H1 (cell line): Measurements from ENCODE around the gene KDR. TPM values are rescaled to one million over a fixed set of nuclear protein-coding genes. Genes with fewer than 3 reads are reported as not detected.

Experiments
- CTCF ChIA-PET: fragments of 300-600 bp; sonication (Branson Sonifier 250); formaldehyde crosslinking; loops from one replicate; lab custom pipeline; 2021; ENCODE audit not compliant: partially characterized antibody; lab: Charles Lee
- POLR2A ChIA-PET: fragments of 300-600 bp; sonication (Branson Sonifier 250); formaldehyde crosslinking; loops from one replicate; lab custom pipeline; 2021; ENCODE audit warnings: inconsistent platforms; ENCODE audit not compliant: partially characterized antibody; lab: Charles Lee
- DNase-seq, 2 experiments: peaks; one replicate each; pipeline versions ENCODE4 v3.0.0 to v3.0.0-alpha.2; 2010 to 2022; ENCODE audit warnings: low spot score in 2 of 2, low read depth in 1 of 2, mixed read lengths in 1 of 2
- FAIRE-seq: peaks from 2 replicates; lab custom pipeline; 2011; peaks lifted over from hg19 to GRCh38; lab: Jason Lieb, UNC
- H2AFZ ChIP-seq: 2 replicates; pipeline ENCODE4 v1.8.1; 2012; ENCODE audit warnings: low read length, inconsistent platforms
- H2AK5ac ChIP-seq: 2 replicates; pipeline ENCODE4 v1.6.1; 2013; ENCODE audit warnings: low read depth, low read length
- H2BK120ac ChIP-seq: replicated peaks from 2 replicates; pipeline ENCODE3; 2013; ENCODE audit warnings: low read depth, low read length, inconsistent platforms
- H2BK12ac ChIP-seq: 2 replicates; pipeline ENCODE4 v1.6.1; 2013; ENCODE audit warnings: low read depth, low read length
- H2BK15ac ChIP-seq: 2 replicates; pipeline ENCODE4 v1.6.1; 2013; ENCODE audit warnings: low read length
- H2BK20ac ChIP-seq: 2 replicates; pipeline ENCODE4 v1.6.1; 2013; ENCODE audit warnings: low read length
- H2BK5ac ChIP-seq: 2 replicates; pipeline ENCODE4 v1.6.1; 2013; ENCODE audit warnings: low read depth, low read length
- H3K14ac ChIP-seq: 2 replicates; pipeline ENCODE4 v1.6.1; 2013; ENCODE audit warnings: inconsistent platforms; ENCODE audit not compliant: insufficient read length
- H3K18ac ChIP-seq: 2 replicates; pipeline ENCODE4 v1.6.1; 2013; ENCODE audit warnings: low read length; ENCODE audit errors: extremely low read depth
- H3K23ac ChIP-seq: 2 replicates; pipeline ENCODE4 v1.6.1; 2013; ENCODE audit warnings: inconsistent platforms; ENCODE audit not compliant: insufficient read length
- H3K23me2 ChIP-seq: 2 replicates; pipeline ENCODE4 v1.6.1; 2013; ENCODE audit warnings: low read depth, low read length
- H3K27ac ChIP-seq: 2 replicates; pipeline ENCODE4 v1.6.1; 2011; ENCODE audit warnings: low read depth, low read length, inconsistent platforms
- H3K27me3 ChIP-seq, 4 experiments: replicated peaks in 1 of 4; 1 replicate in 1 of 4; 2 replicates in 3 of 4; pipeline versions ENCODE4 v1.6.1 to v1.8.1; 2011 to 2013; ENCODE audit warnings: low read length in 3 of 4, mild to moderate bottlenecking in 3 of 4, inconsistent platforms in 2 of 4, mixed read lengths in 2 of 4, moderate library complexity in 1 of 4; ENCODE audit not compliant: control insufficient read depth in 3 of 4, insufficient read depth in 3 of 4; ENCODE audit errors: extremely low read depth in 1 of 4
- H3K36me3 ChIP-seq, 4 experiments: 2 replicates each; pipeline versions ENCODE4 v1.6.1 to v1.8.1; 2011 to 2013; ENCODE audit warnings: mild to moderate bottlenecking in 4 of 4, low read length in 3 of 4, moderate library complexity in 2 of 4, control low read depth in 1 of 4, inconsistent platforms in 1 of 4; ENCODE audit not compliant: insufficient read depth in 4 of 4, control insufficient read depth in 2 of 4
- H3K4ac ChIP-seq: replicated peaks from 2 replicates; pipeline ENCODE3; 2013; ENCODE audit warnings: low read length, low read depth, mixed read lengths, inconsistent platforms; ENCODE audit not compliant: insufficient read length
- H3K4me1 ChIP-seq, 4 experiments: replicated peaks in 1 of 4; 1 replicate in 1 of 4; 2 replicates in 3 of 4; pipeline versions ENCODE4 v1.6.1 to v1.8.1; 2011 to 2013; ENCODE audit warnings: low read length in 3 of 4, inconsistent platforms in 2 of 4, mixed read lengths in 1 of 4; ENCODE audit not compliant: insufficient read depth in 4 of 4, control insufficient read depth in 3 of 4
- H3K4me2 ChIP-seq, 2 experiments: 2 replicates each; pipeline versions ENCODE4 v1.6.1 to v1.8.1; 2011 to 2013; ENCODE audit warnings: low read depth in 2 of 2, low read length in 2 of 2, control low read depth in 1 of 2, inconsistent platforms in 1 of 2, mild to moderate bottlenecking in 1 of 2; ENCODE audit not compliant: insufficient read depth in 1 of 2
- H3K4me3 ChIP-seq, 4 experiments: fragments of 200-600, 300-600 bp in 1 of 4; sonication (generic), shearing (Covaris generic), sonication (Bioruptor Twin) in 1 of 4; 2 replicates each; pipeline versions ENCODE4 v1.5.1 to v1.8.1; 2011 to 2016; ENCODE audit warnings: low read length in 4 of 4, low read depth in 3 of 4, control low read depth in 2 of 4, inconsistent platforms in 2 of 4, mild to moderate bottlenecking in 2 of 4, mixed read lengths in 1 of 4, moderate library complexity in 1 of 4; ENCODE audit not compliant: insufficient read depth in 2 of 4; ENCODE audit errors: extremely low read depth in 1 of 4
- H3K56ac ChIP-seq: replicated peaks from 2 replicates; pipeline ENCODE3; 2013; ENCODE audit warnings: low read depth, mild to moderate bottlenecking, mixed read lengths, low read length, inconsistent platforms; ENCODE audit not compliant: insufficient read length
- H3K79me1 ChIP-seq: 2 replicates; pipeline ENCODE4 v1.6.1; 2013; ENCODE audit warnings: low read depth, low read length, control low read depth
- H3K79me2 ChIP-seq, 2 experiments: 2 replicates each; pipeline versions ENCODE4 v1.6.1 to v1.8.1; 2012 to 2013; ENCODE audit warnings: low read length in 2 of 2, mild to moderate bottlenecking in 2 of 2, inconsistent platforms in 1 of 2; ENCODE audit not compliant: insufficient read depth in 2 of 2, control insufficient read depth in 1 of 2
- H3K9ac ChIP-seq, 4 experiments: replicated peaks in 1 of 4; 1 replicate in 1 of 4; 2 replicates in 3 of 4; pipeline versions ENCODE4 v1.6.1 to v1.8.1; 2011 to 2013; ENCODE audit warnings: low read depth in 3 of 4, low read length in 3 of 4, control low read depth in 2 of 4, mild to moderate bottlenecking in 2 of 4, moderate library complexity in 2 of 4, inconsistent platforms in 1 of 4; ENCODE audit errors: extremely low read depth in 1 of 4
- H3K9me3 ChIP-seq, 2 experiments: 2 replicates each; pipeline versions ENCODE4 v1.6.1 to v1.8.1; 2012 to 2013; ENCODE audit warnings: mild to moderate bottlenecking in 2 of 2, moderate library complexity in 2 of 2, control low read depth in 1 of 2, inconsistent platforms in 1 of 2, low read depth in 1 of 2, low read length in 1 of 2, mixed read lengths in 1 of 2; ENCODE audit not compliant: insufficient read depth in 2 of 2
- H4K20me1 ChIP-seq, 2 experiments: replicated peaks in 1 of 2; 2 replicates each; pipeline versions ENCODE3 to v1.8.1; 2011 to 2013; ENCODE audit warnings: inconsistent platforms in 2 of 2, low read length in 2 of 2, mild to moderate bottlenecking in 1 of 2; ENCODE audit not compliant: insufficient read depth in 2 of 2, control insufficient read depth in 1 of 2
- H4K5ac ChIP-seq: 2 replicates; pipeline ENCODE4 v1.6.1; 2013; ENCODE audit warnings: low read length, low read depth, mixed read lengths, inconsistent platforms; ENCODE audit not compliant: insufficient read length
- H4K8ac ChIP-seq: 2 replicates; pipeline ENCODE4 v1.8.0; 2013; ENCODE audit warnings: mild to moderate bottlenecking, moderate library complexity, low read length, inconsistent platforms; ENCODE audit not compliant: insufficient read depth; ENCODE audit errors: extremely low read depth
- H4K91ac ChIP-seq: replicated peaks from 2 replicates; pipeline ENCODE3; 2013; ENCODE audit warnings: low read length, mixed read lengths, inconsistent platforms; ENCODE audit not compliant: insufficient read length
- ASH2L ChIP-seq: fragments of 200-600, 300-600 bp; sonication (generic); IDR thresholded peaks from one replicate; pipeline ENCODE4 v1.7.1; 2017; ENCODE audit warnings: low read length
- BCL11A ChIP-seq, 2 experiments: IDR thresholded peaks; one replicate each; pipeline ENCODE4 v1.6.1; 2011; ENCODE audit warnings: low read depth in 2 of 2, low read length in 2 of 2, mild to moderate bottlenecking in 2 of 2
- EGR1 ChIP-seq: IDR thresholded peaks from 2 replicates; pipeline ENCODE4 v1.6.1; 2011; ENCODE audit warnings: low read depth, low read length, borderline replicate concordance
- EP300 ChIP-seq, 2 experiments: IDR thresholded peaks; 1 replicate in 1 of 2; 2 replicates in 1 of 2; pipeline ENCODE4 v1.6.1; 2011 to 2012; ENCODE audit warnings: low read depth in 2 of 2, low read length in 2 of 2, mild to moderate bottlenecking in 2 of 2, borderline replicate concordance in 1 of 2, inconsistent platforms in 1 of 2, moderate library complexity in 1 of 2
- FOSL1 ChIP-seq: IDR thresholded peaks from 2 replicates; pipeline ENCODE4 v1.6.1; 2011; ENCODE audit warnings: mild to moderate bottlenecking, low read depth, low read length, moderate library complexity; ENCODE audit not compliant: insufficient read depth
- KDM1A ChIP-seq: fragments of 200-600, 300-600 bp; sonication (generic); IDR thresholded peaks from 2 replicates; pipeline ENCODE4 v1.7.1; 2016; ENCODE audit warnings: mild to moderate bottlenecking, low read length, borderline replicate concordance
- KDM4A ChIP-seq: IDR thresholded peaks from one replicate; pipeline ENCODE4 v1.7.1; 2012; ENCODE audit warnings: low read depth, mild to moderate bottlenecking, moderate library complexity, low read length, inconsistent platforms; ENCODE audit not compliant: severe bottlenecking
- NRF1 ChIP-seq: IDR thresholded peaks from 2 replicates; pipeline ENCODE4 v1.6.1; 2011; ENCODE audit warnings: mild to moderate bottlenecking, low read depth, low read length, improper control_type of control experiment
- PHF8 ChIP-seq: fragments of 200-600 bp; sonication (generic); conservative IDR thresholded peaks from 2 replicates; pipeline ENCODE4 v1.7.1; 2012; ENCODE audit warnings: low read depth, mild to moderate bottlenecking, inconsistent platforms, low read length, moderate library complexity
- RNF2 ChIP-seq: fragments of 200-900, 300-1000 bp; sonication (generic); IDR thresholded peaks from 2 replicates; pipeline ENCODE4 v1.7.1; 2016; ENCODE audit warnings: borderline replicate concordance, low read depth, mild to moderate bottlenecking, antibody characterized with exemption, low read length; ENCODE audit not compliant: poor library complexity, severe bottlenecking; ENCODE audit errors: missing control alignments
- SIX5 ChIP-seq: IDR thresholded peaks from 2 replicates; pipeline ENCODE4 v1.6.1; 2011; ENCODE audit warnings: mild to moderate bottlenecking, low read depth, low read length
- SRF ChIP-seq: IDR thresholded peaks from 2 replicates; pipeline ENCODE4 v1.6.1; 2011; ENCODE audit warnings: mild to moderate bottlenecking, low read depth, low read length, moderate library complexity
- TEAD4 ChIP-seq: IDR thresholded peaks from 2 replicates; pipeline ENCODE4 v1.6.1; 2012; ENCODE audit warnings: low read depth, low read length, inconsistent platforms, mixed read lengths
- YY1 ChIP-seq: IDR thresholded peaks from 2 replicates; pipeline ENCODE4 v1.6.1; 2011; ENCODE audit warnings: low read depth, mild to moderate bottlenecking, low read length
- WGBS, 2 experiments: shearing (Covaris generic) in 1 of 2; methylation state at CpG; one replicate each; pipeline versions ENCODE4 v1.1.6 to v1.1.7; 2013 to 2015; ENCODE audit warnings: low lambda C conversion rate in 2 of 2, mixed read lengths in 2 of 2, inconsistent platforms in 1 of 2, low coverage in 1 of 2, missing lambda C conversion rate in 1 of 2; ENCODE audit not compliant: insufficient replicate concordance in 2 of 2, insufficient coverage in 1 of 2, insufficient read length in 1 of 2; ENCODE audit errors: extremely low coverage in 1 of 2, missing lambda C conversion rate in 1 of 2; 5-methylcytosine and 5-hydroxymethylcytosine counted together
- polyA plus RNA-seq, 7 experiments: library from polyadenylated mRNA; depleted of rRNA in 3 of 7; stranded (reverse) in 5 of 7; unstranded in 2 of 7; fragments of >200 nt in 5 of 7; fragments of 200-250 nt in 2 of 7; gene quantifications; 1 replicate in 5 of 7; 2 replicates in 1 of 7; 4 replicates in 1 of 7; pipeline versions ENCODE4 v1.2.1 to v1.2.3, GENCODE V29; 2011 to 2013; ENCODE audit warnings: missing spikeins in 2 of 7, mixed read lengths in 2 of 7
- total RNA-seq: library from RNA; stranded (reverse); fragmentation: NEBNext Ultra II Directional; extraction: Animal tissue kit (Norgen Biotek cat#: 25700); gene quantifications from 2 replicates; pipeline ENCODE4 v1.2.1, GENCODE V29; 2021

The KDR gene
- total and polyA plus RNA-seq, 2 of the 8 experiments (the other 6 are each of a cell fraction or from before 2014, with no cell fraction given), result 69.3 to 106 TPM

GRCh38 chr4:55127521-55127920 lies 2.1 kb upstream of the KDR start:
- Histone ChIP-seq H2BK5ac (no peak overlapping the region), H3K9ac (no peak overlapping the region), H3K4me2 (no peak overlapping the region), H3K79me2 (peaks cover 13 to 28% of the 10 kb centered on the region in 2 experiments), H3K4me1 (peaks cover 0 to 13% (median 6%) of the 10 kb centered on the region in 4 experiments; a peak in 3 of 7 replicates), H4K91ac (peak overlapping the region; percentile 10), H3K9me3 (no peaks in the 10 kb centered on the region), H3K79me1 (peaks cover 3% of the 10 kb centered on the region; the same call in 1 of the 2 replicates), H3K4me3 (no peak overlapping the region), H3K18ac (peak overlapping the region; percentile 27; the same call in 1 of the 2 replicates), H3K4ac (no peak overlapping the region), H2BK12ac (peak overlapping the region; percentile 55; the same call in 1 of the 2 replicates), H3K27me3 (peaks cover 0 to 6% (median 0%) of the 10 kb centered on the region in 4 experiments; a peak in 3 of 7 replicates), H3K14ac (no peak overlapping the region), H4K8ac (no peak overlapping the region), H3K56ac (no peak overlapping the region), H4K5ac (no peak overlapping the region), H4K20me1 (peaks cover 5 to 9% of the 10 kb centered on the region in 2 experiments), H3K23ac (no peak overlapping the region), H2BK20ac (peak overlapping the region; percentile 72; the same call in 1 of the 2 replicates), H2AFZ (no peak overlapping the region), H2BK120ac (no peak overlapping the region), H3K36me3 (no peaks in the 10 kb centered on the region), H2AK5ac (no peak overlapping the region), H3K23me2 (peaks cover 13% of the 10 kb centered on the region), H2BK15ac (no peak overlapping the region), H3K27ac (no peak overlapping the region)
- DNase-seq, result no peak
- ChIA-PET POLR2A (no interaction called here), CTCF (interaction anchor here (0.6 to 1.0 kb wide), 2 partner anchors 8 to 195 kb away, joined by 4 read pairs; no protein-coding TSS in a partner anchor)
- WGBS, 2 experiments, result 87% methylated on average over 4 of the region's 4 CpGs; no CpG with 5 or more reads in 1 of the 2 experiments
- no peak for FAIRE-seq
- TF ChIP-seq EP300 (IDR thresholded peaks at IDR 0.05; ENCODE audit: borderline replicate concordance in 1 of 2, low read depth in 2 of 2, low read length in 2 of 2) (no peak), FOSL1 (no peak), BCL11A (IDR thresholded peaks at IDR 0.05; ENCODE audit: low read depth in 2 of 2, low read length in 2 of 2) (no peak), RNF2 (no peak), YY1 (no peak), TEAD4 (no peak), KDM1A (no peak), SRF (no peak), ASH2L (no peak), SIX5 (no peak), NRF1 (no peak), EGR1 (no peak), KDM4A (no peak), PHF8 (no peak)
